Activated CD8-positive, alpha-beta memory T cell treated with anti-CD3 and anti-CD28 coated beads for 36 hours (primary cell): Measurements from ENCODE around the gene SLC39A11. TPM values are rescaled to one million over a fixed set of nuclear protein-coding genes. Genes with fewer than 3 reads are reported as not detected.

ENCODE experiments used
- CTCF ChIA-PET: fragments of 350-600 bp; sonication (Branson Sonifier 250); formaldehyde crosslinking; loops from one replicate; lab custom pipeline; 2021; ENCODE audit warnings: antibody characterized with exemption; lab: Charles Lee
- POLR2A ChIA-PET: fragments of 350-600 bp; sonication (Branson Sonifier 250); formaldehyde crosslinking; loops from one replicate; lab custom pipeline; 2021; ENCODE audit warnings: antibody characterized with exemption; lab: Charles Lee
- total RNA-seq, 2 experiments: library from RNA; stranded (reverse); gene quantifications; one replicate each; pipeline ENCODE4 v1.2.3, GENCODE V29; 2021

The SLC39A11 gene
- total RNA-seq, 2 experiments from 2014 or later: 16.1 to 17.2 TPM

DNA sequence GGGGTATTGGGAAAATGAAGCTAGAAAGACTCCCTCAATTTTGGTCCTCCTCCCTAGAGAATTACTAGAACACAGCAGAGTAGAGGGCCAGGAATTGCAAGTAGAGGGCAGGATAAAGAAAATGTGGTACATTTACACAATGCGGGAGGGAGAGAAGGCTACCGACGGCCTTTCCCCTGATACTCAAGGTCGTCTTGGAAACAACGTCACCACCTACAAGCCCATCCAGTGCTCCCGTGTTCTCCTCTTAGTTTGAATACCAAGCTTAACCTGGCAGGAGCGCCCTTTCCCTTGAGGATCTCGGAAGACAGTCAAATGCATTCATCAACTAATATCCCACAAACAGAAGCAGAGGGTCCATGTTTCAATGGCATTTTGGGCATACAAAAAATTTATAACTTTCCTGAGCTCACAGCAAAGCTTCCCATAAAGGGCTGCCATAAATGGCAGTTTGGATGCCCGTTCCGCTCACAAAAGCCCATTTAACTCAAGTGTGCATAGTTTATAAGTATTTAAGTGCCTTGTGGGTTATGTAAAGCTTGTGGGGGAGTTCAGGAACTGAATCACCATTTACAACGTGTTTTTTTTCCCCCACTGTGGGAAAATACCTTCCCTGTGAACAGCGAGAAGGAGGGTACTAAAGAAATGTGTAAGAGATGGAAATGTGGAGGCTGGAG is 414.6 kb downstream of the SLC39A11 start:
- ChIA-PET POLR2A (no interaction called here), CTCF (no interaction called here)

DNA sequence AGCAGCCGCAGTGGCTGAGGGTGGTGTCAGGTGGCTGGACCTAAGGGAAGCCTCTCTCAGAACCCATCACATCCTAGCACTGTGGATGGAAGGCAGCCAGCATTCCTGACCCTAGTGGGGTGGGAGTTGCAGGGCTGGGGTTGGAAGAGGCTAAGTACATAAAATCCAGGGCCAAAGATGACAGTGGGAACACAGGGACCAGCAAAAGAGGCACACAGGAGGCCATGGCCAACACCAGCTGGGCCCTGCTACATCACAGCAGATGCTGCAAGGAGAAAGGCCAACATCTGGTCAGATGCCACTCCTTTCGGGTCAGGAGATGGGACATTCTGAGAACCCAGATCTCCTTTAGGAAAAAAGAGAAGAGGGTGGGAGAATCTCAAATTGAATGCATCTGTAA is 415.4 kb downstream of the SLC39A11 start:
- CTCF ChIA-PET: no interaction called here
- POLR2A ChIA-PET: no interaction called here

DNA sequence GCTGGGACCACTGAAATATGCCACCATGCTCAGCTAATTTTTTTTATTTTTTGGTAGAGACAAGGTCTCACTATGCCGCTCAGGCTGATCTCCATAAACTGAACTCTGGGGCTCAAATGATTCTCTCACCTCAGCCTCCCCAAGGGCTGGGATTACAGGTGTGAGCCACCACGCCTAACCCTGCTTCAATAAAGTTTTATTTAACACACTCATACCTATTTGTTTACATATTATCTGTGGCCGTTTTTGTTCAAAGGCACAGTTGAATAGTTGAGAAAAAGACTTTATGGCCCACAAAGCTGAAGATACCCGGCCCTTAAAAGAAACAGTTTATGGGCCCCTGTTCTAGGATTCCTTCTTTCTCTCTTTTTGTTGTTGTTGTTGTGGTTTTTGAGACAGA is 419.8 kb downstream of the SLC39A11 start:
- POLR2A ChIA-PET: no interaction called here
- CTCF ChIA-PET: interaction anchor here (0.6 kb wide), 1 partner anchor 135 kb away, joined by 5 read pairs; no protein-coding TSS in a partner anchor

DNA sequence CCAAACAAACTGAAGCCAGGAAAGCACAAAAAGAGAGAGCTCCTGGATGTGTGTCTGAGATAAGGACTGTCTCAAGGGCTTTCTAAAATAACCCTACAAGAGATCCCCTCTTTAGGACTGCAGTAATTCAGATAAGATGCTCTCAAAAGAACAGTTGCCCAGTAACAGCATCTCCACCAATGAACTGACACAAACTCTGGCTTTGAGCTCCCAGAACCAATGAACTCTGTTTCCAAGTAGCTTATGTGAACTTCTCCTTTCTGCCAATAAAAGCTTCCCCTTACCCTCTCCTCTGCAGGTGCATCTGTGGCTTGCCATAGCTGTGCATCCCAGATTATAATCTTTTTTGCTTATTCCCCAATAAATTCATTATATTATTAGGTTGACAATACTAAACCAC is 421.5 kb downstream of the SLC39A11 start:
- CTCF ChIA-PET: no interaction called here
- POLR2A ChIA-PET: no interaction called here

DNA sequence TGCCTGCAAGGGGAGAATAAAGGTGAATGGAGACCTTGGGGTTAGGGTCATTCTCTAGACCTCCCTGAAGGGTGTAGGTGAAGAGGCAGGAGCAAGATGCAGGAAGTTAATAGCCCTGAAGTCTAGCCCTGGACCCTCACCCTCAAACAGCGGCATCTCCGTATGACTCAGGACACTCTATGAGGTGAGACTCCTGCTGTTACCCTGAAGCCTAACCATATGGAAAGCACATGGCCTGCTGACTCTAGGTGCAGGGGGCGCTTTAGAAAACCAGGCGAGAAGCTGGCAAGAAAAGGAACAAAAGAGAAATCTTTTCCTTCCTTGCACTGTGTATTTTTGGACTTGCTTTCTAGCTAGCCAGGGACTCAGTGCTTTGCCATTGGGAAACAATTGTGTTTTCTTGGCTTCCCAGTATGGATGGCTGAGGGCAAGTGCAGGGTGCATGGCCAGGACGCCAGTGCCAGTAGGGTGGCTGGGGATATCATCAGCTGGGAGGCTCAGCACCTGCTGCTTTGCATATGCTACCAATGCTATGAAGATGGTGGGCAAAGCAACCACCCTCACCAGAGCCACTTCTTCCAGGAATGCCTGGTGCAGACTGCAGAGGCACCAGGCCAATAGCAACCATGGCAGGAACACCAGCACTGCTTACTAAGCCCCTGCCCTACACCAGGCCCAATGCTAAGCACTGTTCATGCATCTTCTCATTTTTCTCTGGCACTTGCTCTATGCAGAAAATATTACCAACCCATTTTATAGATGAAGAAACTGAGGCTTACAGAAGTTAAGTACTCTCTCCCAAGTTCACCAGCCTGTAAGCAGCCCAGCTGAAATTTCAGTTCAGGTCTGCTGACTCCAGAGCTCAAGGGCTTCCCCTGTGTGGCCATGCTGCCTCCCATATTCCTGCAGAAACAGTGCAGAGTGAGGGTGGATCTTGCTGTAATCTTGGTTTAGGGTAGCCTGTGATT is 425.1 kb downstream of the SLC39A11 start:
- ChIA-PET POLR2A (no interaction called here), CTCF (no interaction called here)

DNA sequence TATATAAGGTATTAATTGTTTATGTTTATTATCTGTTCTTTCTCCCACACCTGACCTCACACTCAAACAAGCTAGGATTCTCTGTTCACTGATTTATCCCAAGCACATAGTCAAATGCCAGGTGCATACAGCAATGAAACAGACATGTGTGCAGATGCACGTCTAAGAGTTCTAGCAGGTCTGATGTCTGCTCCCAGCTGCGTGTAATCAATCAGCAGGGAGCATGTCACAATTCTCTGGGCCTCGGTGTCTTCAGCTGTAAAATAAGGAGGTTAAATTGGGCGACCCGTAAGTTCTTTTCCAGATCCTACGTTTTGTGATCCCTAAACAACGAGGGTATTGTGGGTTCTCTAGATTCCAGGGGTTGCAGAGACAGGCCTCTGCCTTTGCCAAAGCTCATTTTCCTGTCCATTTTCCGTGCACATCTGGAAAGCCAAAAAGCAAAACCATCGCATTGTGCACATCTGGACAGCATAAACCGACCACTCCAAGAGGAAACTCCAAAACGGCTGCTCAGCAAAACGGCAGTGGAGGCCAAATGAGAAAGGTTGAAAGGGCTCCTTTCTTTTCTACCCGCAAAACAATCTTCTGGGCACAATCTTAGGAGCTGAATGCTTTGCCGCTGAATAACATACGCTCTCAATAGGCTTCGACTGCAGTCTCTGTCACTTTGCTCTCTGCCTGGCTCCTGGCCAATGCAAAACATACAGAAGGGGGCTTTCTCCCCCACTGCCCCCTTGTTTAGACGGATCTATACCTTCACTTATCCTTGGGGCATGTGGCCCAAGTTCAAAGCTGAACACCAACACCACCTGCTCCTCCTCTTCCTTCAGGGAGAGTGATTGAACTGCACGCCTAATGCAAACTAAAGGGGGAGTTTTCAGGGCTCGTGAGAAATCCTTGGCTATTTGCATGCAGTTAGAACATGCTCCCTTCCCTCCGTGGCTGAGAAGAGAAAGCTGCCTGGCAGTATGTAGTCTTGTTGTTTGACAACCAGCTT is 426.3 kb downstream of the SLC39A11 start:
- ChIA-PET CTCF (interaction anchor here (0.6 kb wide), 1 partner anchor 110 kb away, joined by 3 read pairs; no protein-coding TSS in a partner anchor), POLR2A (interaction anchor here (0.7 kb wide), 1 partner anchor 53 kb away, joined by 8 read pairs; no protein-coding TSS in a partner anchor)

DNA sequence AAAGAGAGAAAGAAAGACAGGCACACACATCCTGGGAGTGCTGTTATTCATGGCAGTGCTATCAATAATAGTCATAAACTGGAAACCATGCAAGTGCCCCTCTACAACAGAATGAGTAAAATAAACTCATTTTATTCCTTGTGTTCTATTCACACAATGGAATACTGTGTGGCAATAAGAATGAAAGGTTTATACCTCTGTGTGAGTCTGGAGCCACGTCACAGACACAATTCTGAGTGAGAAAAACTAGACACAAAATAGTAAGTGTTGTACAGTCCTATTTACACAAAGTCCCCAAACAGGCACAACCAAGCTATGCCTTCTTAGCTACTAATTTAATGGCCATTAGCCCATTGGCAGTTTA is 429.7 kb downstream of the SLC39A11 start:
- CTCF ChIA-PET: no interaction called here
- POLR2A ChIA-PET: no interaction called here

DNA sequence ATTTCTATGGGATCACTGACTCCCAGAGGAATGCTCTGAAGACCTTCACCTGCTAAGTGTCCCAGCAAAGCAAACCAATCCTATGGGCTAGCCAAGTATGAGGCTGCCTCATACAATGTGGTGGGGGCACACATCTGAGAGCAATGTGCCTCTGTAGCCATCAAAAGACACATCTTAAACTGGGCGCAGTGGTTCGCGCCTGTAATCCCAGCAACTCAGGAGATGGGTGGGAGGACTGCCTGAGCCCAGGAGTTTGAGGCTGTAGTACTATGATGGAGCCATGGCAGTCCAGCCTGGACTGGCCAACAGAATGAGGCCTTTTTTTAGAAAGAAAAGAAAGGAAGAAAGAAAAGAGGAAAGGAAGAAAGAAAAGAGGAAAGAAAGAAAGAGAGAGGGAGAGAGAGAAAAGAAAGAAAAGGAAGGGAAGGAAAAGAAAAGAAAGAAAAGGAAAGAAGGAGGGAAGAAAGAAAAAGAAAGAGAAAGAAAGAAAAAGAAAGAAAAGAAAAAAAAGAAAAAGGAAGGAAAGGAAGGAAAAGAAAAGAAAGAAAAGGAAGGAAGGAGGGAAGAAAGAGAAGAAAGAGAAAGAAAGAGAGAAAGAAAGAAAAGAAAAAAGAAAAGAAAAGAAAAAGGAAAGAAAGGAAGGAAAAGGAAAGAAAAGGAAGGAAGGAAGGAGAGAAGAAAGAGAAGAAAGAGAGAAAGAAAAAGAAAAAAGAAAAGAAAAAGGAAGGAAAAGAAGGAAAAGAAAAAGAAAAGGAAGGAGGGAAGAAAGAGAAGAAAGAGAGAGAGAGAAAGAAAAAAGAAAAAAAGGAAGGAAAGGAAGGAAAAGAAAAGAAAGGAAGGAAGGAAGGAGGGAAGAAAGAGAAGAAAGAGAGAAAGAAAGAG is 430.3 kb downstream of the SLC39A11 start:
- CTCF ChIA-PET: no interaction called here

DNA sequence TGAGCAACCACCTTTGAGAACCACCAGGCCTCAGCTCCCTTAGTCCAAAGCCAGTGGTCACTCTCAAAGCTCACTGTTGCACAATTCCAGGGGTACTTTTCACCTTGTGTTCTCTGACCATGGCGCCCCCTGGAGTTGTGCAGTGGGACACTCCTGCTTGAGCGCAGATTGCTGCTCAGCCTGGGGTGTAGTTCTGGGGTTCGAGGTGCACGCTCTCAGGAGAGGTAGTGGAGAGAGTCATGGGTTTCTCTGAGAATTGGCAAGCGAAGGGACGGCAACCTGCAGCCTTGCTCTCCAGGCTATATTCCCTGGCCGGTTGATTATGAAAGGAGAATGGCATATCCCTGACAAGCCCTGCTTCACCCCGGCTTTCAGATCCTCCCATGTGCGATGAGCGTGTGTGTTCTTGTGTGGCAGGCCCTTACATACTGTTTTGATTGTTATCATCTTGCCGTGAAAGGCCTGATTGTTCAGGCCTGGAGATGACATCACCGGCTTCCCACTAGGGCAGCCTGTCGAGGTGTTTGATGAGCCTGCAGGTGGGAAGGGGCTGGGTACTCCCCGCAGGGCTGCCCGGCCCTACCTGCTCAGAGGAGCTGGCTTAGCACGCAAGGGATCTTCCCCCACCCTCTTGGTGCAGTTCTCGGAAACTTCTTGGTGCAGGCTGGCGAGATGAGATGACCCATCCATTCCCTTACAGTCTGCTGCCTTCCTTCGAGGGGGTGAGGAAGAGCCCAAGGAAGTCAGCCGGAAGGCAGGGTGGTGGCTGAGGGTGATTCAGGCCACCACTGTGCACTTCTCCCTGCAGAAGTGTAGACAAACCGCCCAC is 431.2 kb downstream of the SLC39A11 start:
- POLR2A ChIA-PET: no interaction called here
- CTCF ChIA-PET: interaction anchor here (0.7 kb wide), 1 partner anchor 101 kb away, joined by 3 read pairs; no protein-coding TSS in a partner anchor

More for the DNA sequence above, 430.3 kb downstream of the SLC39A11 start:
- POLR2A ChIA-PET: no interaction called here

DNA sequence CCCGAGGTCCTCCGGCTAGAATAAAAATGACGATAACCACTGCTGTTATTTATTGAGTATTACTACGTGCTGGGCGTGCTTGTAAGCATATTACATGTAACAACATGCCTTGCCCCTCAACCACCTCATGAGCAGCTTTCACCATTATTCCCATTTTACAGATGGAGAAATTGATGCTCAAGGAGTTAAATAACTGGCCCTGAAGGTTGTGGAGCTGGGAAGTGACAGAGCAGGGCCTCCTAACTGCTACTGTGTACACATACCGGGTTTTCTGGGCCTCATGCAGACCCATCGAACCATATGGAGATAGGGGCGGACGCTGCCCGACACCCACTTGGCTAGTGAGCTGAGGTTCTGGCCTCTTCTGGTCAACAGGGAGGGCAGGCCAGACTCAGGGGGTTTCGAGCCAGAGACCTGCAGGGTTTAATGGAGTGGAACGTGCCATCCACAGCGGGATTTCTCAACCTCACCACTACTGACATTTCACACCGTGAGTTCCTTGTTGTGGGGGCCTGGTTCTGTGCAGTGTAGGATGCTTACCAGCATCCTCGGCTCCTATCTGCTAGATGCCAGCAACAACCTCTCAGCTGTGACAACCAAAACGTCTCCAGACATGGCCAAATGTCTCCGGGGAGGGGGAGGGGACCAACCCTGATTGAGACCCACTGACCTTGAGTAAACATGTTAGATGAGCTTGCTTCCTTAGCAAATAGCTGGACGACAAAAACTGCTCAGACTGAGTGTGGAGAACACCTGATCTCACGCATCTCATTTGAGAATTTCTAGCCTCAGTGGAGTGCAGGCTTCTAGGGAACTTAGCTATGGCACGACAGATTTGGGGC is 432.0 kb downstream of the SLC39A11 start:
- POLR2A ChIA-PET: no interaction called here
- CTCF ChIA-PET: interaction anchor here (0.7 kb wide), 1 partner anchor 101 kb away, joined by 3 read pairs; no protein-coding TSS in a partner anchor

DNA sequence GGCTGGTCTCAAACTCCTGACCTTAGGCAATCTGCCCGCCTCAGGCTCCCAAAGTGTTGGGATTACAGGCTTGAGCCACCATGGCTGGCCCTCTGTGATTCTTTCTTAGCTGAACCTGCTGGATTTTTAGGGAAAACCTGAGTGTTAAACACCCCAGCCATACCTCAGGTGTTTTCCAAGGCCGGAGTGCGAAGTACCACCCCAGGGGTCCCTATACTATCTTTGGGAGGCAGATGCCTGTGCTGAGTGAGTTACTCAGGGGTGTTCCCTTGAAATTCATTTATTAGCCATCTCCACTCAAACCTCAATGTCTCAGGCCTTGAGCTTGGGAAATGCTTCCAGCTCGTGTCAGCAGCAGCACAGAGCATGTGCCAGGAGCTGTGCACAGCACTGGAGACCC is 432.7 kb downstream of the SLC39A11 start:
- POLR2A ChIA-PET: no interaction called here

DNA sequence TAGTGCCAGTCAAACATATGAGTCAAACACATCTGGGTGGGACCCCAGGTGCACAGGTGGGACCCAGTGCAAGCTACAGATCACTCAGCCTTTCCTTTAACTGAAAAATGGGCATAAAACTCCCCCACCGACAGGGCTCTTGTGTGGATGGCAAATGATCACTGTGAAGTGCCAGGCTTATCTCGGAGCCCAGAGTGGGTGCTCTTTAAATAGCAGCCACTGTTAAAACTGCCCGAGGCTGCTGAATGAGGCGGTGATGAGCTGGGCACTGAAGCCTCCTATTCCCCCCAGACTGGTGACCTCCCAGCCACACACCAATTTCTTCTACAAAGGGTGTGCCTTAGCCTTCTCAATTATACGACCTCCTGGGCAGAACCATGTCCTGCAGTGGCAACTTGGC is 433.8 kb downstream of the SLC39A11 start:
- CTCF ChIA-PET: no interaction called here
- POLR2A ChIA-PET: no interaction called here

More for the DNA sequence above, 432.7 kb downstream of the SLC39A11 start:
- CTCF ChIA-PET: no interaction called here

DNA sequence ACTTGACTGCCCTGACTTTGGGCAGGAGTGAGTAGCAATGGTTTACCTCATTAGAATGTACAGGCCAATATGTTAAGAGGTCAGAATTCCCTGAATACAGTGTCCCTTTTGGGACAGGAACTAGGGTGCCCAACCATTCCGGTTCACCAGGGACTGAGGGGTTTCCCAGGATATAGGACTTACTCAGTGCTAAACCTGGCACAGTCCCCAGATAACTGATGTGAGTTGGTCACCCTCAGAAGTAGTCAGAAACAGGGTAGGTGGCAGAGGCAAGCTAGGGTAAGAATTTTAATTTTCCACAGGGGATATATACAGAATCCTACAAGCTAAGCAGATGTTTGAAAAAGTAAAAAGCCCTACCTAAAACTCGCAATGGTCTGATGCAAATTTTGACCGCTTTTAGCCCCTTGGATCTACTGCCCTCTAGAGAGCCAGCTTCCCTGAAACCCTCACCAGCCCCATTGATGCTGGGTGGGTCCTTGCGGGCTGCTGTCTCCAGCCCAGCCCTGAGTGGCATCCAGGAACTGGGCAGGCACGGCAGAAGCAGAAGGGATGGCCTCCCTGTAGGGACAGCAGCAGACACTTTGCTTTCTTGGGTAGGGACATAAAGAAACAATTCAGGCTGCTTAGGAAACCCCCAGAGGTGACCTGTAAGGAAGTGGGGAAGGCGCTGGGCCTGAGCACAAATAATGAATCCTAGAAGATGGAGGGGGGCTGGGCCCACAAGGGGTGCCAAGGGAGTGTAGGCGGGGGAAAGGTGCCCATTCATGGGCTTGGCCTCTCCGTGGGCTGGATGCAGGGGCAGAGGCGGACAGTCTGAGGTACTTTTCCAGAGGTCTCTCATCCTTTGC is 434.8 kb downstream of the SLC39A11 start:
- ChIA-PET CTCF (no interaction called here), POLR2A (no interaction called here)

DNA sequence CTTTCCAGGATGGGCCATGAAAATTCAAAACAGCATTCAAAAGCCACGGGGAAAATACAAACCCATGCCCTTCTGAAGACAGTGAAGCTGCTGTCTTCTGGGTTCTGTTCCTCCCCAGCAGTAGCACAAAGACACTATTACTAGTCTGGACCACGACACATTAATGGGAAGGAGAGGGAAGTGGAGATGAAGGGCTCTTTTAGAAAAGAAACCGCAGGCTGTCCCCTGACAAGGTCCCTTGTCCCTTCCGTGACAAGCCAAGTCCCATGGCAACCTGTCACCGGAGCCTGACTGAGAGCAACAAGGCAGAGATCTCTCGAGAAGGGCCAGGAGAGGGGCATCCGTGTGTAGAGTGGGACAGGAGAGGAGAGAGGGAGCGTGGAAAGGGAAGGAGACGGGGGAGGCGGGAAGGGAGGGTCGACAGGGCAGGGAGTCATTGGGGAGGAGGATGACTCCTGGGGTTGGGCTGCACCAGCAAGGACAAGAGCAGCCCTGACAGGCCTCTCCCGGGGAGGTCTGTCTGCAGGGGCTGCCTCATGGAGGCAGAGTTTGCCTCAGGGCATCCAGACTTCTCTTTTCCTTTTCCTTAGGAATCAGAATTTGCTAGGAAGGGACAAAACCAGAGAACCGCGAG is 436.2 kb downstream of the SLC39A11 start:
- POLR2A ChIA-PET: no interaction called here
- CTCF ChIA-PET: no interaction called here

DNA sequence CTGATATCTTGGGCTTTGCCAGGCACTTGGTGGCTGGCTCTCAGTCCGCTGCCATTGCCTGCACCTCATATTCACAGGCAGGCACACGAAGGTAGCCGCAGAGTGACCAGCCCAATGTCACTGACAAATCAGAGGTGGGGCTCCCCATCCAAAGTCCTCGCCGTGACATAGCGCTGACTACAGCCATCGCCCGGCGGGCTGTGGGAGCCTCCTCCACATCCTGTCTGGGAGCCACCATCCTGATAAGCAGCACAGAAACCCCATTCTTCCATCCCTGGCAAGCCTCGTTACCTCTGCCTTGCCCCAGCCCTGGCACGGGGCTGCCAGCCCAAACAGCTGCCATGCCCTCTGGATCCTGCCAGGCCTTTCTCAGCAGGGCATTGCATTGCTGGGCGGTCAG is 437.8 kb downstream of the SLC39A11 start:
- ChIA-PET CTCF (no interaction called here), POLR2A (no interaction called here)
